ENCODE measurements around the gene PTPRE. TPM values are rescaled to one million over a fixed set of nuclear protein-coding genes. Genes with fewer than 3 reads are reported as not detected.
"Not testable (repeated sequence)": the region's sequence is repeated elsewhere in the genome, so short reads cannot be mapped to it uniquely, and the experiment has no call there.

Gene PTPRE
- total and polyA plus RNA-seq, 2 of the 4 experiments (the other 2 are of a cell fraction) = 0.34 to 0.54 TPM

DNA sequence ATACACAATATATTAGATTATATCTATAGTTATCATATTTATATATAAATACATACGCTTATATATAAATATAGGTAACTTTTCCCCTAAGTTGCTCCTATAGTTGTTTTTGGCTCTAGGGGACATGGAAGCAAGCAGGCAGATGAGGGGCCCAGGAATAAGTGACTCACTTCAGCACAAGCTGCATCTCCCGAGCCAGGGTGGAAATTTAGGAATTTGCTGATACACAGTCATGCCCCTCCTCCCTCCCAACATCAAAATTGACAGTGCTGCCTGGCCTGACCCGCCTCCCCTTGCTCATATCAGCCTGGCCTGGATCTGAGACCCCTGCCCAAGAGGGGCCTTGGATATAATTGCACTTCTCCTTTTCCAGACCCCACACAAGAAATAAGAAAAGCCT is 185.6 kb downstream of the PTPRE start:
- no peak overlapping the region for H2BK20ac ChIP-seq (ENCODE audit: low read depth, low read length)
- no peak overlapping the region for H2BK120ac ChIP-seq (ENCODE audit: low read depth, low read length)
- TF ChIP-seq MXI1 (IDR thresholded peaks at IDR 0.05; ENCODE audit: borderline replicate concordance, low read depth, low read length) = no peak
- TF ChIP-seq, protein P1, sequence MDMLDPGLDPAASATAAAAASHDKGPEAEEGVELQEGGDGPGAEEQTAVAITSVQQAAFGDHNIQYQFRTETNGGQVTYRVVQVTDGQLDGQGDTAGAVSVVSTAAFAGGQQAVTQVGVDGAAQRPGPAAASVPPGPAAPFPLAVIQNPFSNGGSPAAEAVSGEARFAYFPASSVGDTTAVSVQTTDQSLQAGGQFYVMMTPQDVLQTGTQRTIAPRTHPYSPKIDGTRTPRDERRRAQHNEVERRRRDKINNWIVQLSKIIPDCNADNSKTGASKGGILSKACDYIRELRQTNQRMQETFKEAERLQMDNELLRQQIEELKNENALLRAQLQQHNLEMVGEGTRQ (IDR thresholded peaks at IDR 0.05; ENCODE audit: low read depth, low read length) = no peak
- no peak for TF ChIP-seq MAZ (IDR thresholded peaks at IDR 0.05; ENCODE audit: borderline replicate concordance, low read depth, low read length)
- no peak overlapping the region for H2AK5ac ChIP-seq (ENCODE audit: low read depth, low read length)
- H4K91ac ChIP-seq (ENCODE audit: insufficient read depth, low read depth, low read length) = no peak overlapping the region
- no peak overlapping the region for H2AFZ ChIP-seq (replicated peaks; ENCODE audit: low read length, poor library complexity)
- dilution Hi-C loops (cut with HindIII; ENCODE audit: low sequenced_read_pairs, unreplicated experiment) = no loop called here
- no peaks in the 10 kb centered on the region for H3K27me3 ChIP-seq (ENCODE audit: control insufficient read depth, insufficient read depth, low read length)
- no peak overlapping the region for H3K14ac ChIP-seq (replicated peaks; ENCODE audit: low read depth, low read length)
- H3K56ac ChIP-seq (ENCODE audit: extremely low read depth, insufficient read depth, low read length) = no peak overlapping the region
- no TSS peak for BruUV-seq (replicated peaks)
- H3K4me1 ChIP-seq (ENCODE audit: control insufficient read depth, insufficient read depth, low read length) = no peaks in the 10 kb centered on the region
- peaks cover 8% of the 10 kb centered on the region; the same call in 1 of the 2 replicates for H3K9me1 ChIP-seq (ENCODE audit: insufficient read depth, low read length)
- no peak overlapping the region for H3K4ac ChIP-seq (ENCODE audit: low read depth, low read length)
- POLR2A ChIA-PET (ENCODE audit: unreplicated experiment) = no interaction called here
- no peak overlapping the region for H4K8ac ChIP-seq (ENCODE audit: low read depth in 2 of 2, low read length in 2 of 2)
- H3K18ac ChIP-seq (ENCODE audit: low read depth, low read length) = no peak overlapping the region
- in situ Hi-C loops (cut with MboI; ENCODE audit: low sequenced_read_pairs) = no loop called here
- H3K4me2 ChIP-seq (ENCODE audit: low read depth, low read length) = no peak overlapping the region
- H3K9ac ChIP-seq (ENCODE audit: low read depth, low read length) = no peak overlapping the region
- no peak overlapping the region for H3K23ac ChIP-seq (ENCODE audit: low read depth, low read length)
- no peaks in the 10 kb centered on the region for H3K9me3 ChIP-seq (ENCODE audit: control insufficient read depth, insufficient read depth, low read length)
- no peak overlapping the region for H2AK9ac ChIP-seq (replicated peaks; ENCODE audit: low read depth, low read length, poor library complexity)
- peak; percentile 29; the same call in 1 of the 2 replicates for ATAC-seq (ENCODE audit: low read depth)
- H3K79me1 ChIP-seq (ENCODE audit: low read depth in 1 of 2, low read length in 2 of 2) = peaks cover 0 to 4% of the 10 kb centered on the region in 2 experiments; a peak in 1 of 4 replicates
- no CpG with 5 or more reads among the region's 3 CpGs for WGBS, 2 experiments (ENCODE audit: extremely low coverage in 2 of 2, insufficient read length in 1 of 2)
- no peak overlapping the region for H4K5ac ChIP-seq (ENCODE audit: low read depth, low read length)
- CTCF ChIA-PET = no interaction called here
- H3K4me3 ChIP-seq (ENCODE audit: insufficient read depth, low read depth, low read length) = no peak overlapping the region
- no peaks in the 10 kb centered on the region for H4K20me1 ChIP-seq (ENCODE audit: insufficient read depth, low read length)
- H2BK5ac ChIP-seq (ENCODE audit: low read depth, low read length, poor library complexity, severe bottlenecking) = no peak overlapping the region
- no peak overlapping the region for H3K27ac ChIP-seq (ENCODE audit: insufficient read depth, low read length)
- H3K36me3 ChIP-seq (ENCODE audit: control insufficient read depth, insufficient read depth, low read length) = peaks cover under 1% of the 10 kb centered on the region; the same call in 1 of the 2 replicates
- H2BK15ac ChIP-seq (ENCODE audit: low read depth, low read length) = no peak overlapping the region
- intact Hi-C loops (cut with micrococcal nuclease) = no loop called here
- DNase-seq = peak; percentile 30

DNA sequence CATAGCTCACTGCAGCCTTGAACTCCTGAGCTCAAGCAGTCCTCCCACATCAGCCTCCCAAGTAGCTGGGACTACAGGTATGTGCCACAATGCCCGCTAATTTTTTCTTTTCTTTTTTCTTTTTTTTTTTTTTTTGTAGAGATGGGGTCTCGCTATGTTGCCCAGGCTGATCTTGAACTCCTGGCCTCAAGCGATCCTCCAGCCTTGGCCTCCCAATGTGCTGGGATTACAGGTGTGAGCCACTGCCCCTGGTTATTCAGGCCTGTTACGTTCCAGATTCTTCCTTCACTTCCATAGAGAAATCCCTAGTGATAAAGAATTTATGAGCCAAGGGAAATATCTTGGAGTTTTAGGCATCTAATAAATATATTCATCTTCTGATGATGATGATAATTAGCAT is 187.7 kb downstream of the PTPRE start:
- H2BK20ac ChIP-seq (ENCODE audit: low read depth, low read length); H3K9me3 ChIP-seq (ENCODE audit: control insufficient read depth, insufficient read depth, low read length); H3K9me1 ChIP-seq (ENCODE audit: insufficient read depth, low read length); BruUV-seq (replicated peaks); H3K27me3 ChIP-seq (ENCODE audit: control insufficient read depth, insufficient read depth, low read length); H2AK9ac ChIP-seq (replicated peaks; ENCODE audit: low read depth, low read length, poor library complexity); H4K91ac ChIP-seq (ENCODE audit: insufficient read depth, low read depth, low read length); POLR2A ChIA-PET (ENCODE audit: unreplicated experiment); intact Hi-C loops (cut with micrococcal nuclease); H3K23ac ChIP-seq (ENCODE audit: low read depth, low read length); H3K27ac ChIP-seq (ENCODE audit: insufficient read depth, low read length); H3K36me3 ChIP-seq (ENCODE audit: control insufficient read depth, insufficient read depth, low read length); in situ Hi-C loops (cut with MboI; ENCODE audit: low sequenced_read_pairs); H2AFZ ChIP-seq (replicated peaks; ENCODE audit: low read length, poor library complexity); H2BK120ac ChIP-seq (ENCODE audit: low read depth, low read length); DNase-seq; dilution Hi-C loops (cut with HindIII; ENCODE audit: low sequenced_read_pairs, unreplicated experiment); H3K4ac ChIP-seq (ENCODE audit: low read depth, low read length); H2BK15ac ChIP-seq (ENCODE audit: low read depth, low read length); H3K79me1 ChIP-seq (ENCODE audit: low read depth in 1 of 2, low read length in 2 of 2); H2BK5ac ChIP-seq (ENCODE audit: low read depth, low read length, poor library complexity, severe bottlenecking); H3K9ac ChIP-seq (ENCODE audit: low read depth, low read length); H3K18ac ChIP-seq (ENCODE audit: low read depth, low read length); H3K14ac ChIP-seq (replicated peaks; ENCODE audit: low read depth, low read length); H3K56ac ChIP-seq (ENCODE audit: extremely low read depth, insufficient read depth, low read length); H2AK5ac ChIP-seq (ENCODE audit: low read depth, low read length); ATAC-seq (ENCODE audit: low read depth); H3K4me2 ChIP-seq (ENCODE audit: low read depth, low read length); H4K8ac ChIP-seq (ENCODE audit: low read depth in 2 of 2, low read length in 2 of 2); H4K5ac ChIP-seq (ENCODE audit: low read depth, low read length); H4K20me1 ChIP-seq (ENCODE audit: insufficient read depth, low read length); H3K4me3 ChIP-seq (ENCODE audit: insufficient read depth, low read depth, low read length); H3K4me1 ChIP-seq (ENCODE audit: control insufficient read depth, insufficient read depth, low read length): not testable (repeated sequence)
- no CpG with 5 or more reads among the region's 4 CpGs for whole genome bisulfite sequencing, 2 experiments (ENCODE audit: extremely low coverage in 2 of 2, insufficient read length in 1 of 2)
- CTCF ChIA-PET = interaction anchor here (0.6 kb wide), 1 partner anchor 41 kb away, joined by 4 read pairs; no protein-coding TSS in a partner anchor
